ENCODE data around the gene NT5DC1. TPM values are rescaled to one million over a fixed set of nuclear protein-coding genes. Genes with fewer than 3 reads are reported as not detected.

The NT5DC1 gene
- total RNA-seq, 2 experiments from 2014 or later, result 20.5 to 58.8 TPM

GRCh38 chr6:116265041-116265829, 164.6 kb downstream of the NT5DC1 start:
- Histone ChIP-seq H3K4me1 (ENCODE audit: insufficient read depth, low read length, poor library complexity, severe bottlenecking) (no peaks in the 10 kb centered on the region), H4K20me1 (ENCODE audit: insufficient read depth, low read length) (no peaks in the 10 kb centered on the region), H3K4me2 (ENCODE audit: low read length) (no peak overlapping the region), H3K9me2 (ENCODE audit: insufficient read depth, low read length) (no peaks in the 10 kb centered on the region), H3K9me3 (ENCODE audit: low read length) (no peaks in the 10 kb centered on the region), H2AFZ (ENCODE audit: low read length) (no peak overlapping the region), H3K27ac (ENCODE audit: low read depth, low read length, poor library complexity, severe bottlenecking) (no peak overlapping the region), H3K4me3 (ENCODE audit: low read depth, low read length, poor library complexity, severe bottlenecking) (no peak overlapping the region), H3K36me3 (ENCODE audit: insufficient read depth, low read length) (no peaks in the 10 kb centered on the region), H3K79me2 (ENCODE audit: insufficient read depth, low read depth, low read length) (no peaks in the 10 kb centered on the region)
- intact Hi-C loops (cut with micrococcal nuclease; ENCODE audit: unreplicated experiment), result no loop called here
- no TSS peak for BruUV-seq (replicated peaks)
- no peak for TF ChIP-seq EZH2phosphoT487 (IDR thresholded peaks at IDR 0.05; ENCODE audit: borderline replicate concordance, low read depth, low read length)
- no peak for TF ChIP-seq CTCF (conservative IDR thresholded peaks at IDR 0.05; ENCODE audit: low read length)
- no peak for DNase-seq (ENCODE audit: low spot score)
- POLR2A ChIA-PET, result no interaction called here
- CTCF ChIA-PET (ENCODE audit: unreplicated experiment), result no interaction called here

GRCh38 chr6:116266803-116267202, 166.2 kb downstream of the NT5DC1 start:
- H3K36me3 ChIP-seq (ENCODE audit: insufficient read depth, low read length), result no peaks in the 10 kb centered on the region
- intact Hi-C loops (cut with micrococcal nuclease; ENCODE audit: unreplicated experiment), result no loop called here
- H4K20me1 ChIP-seq (ENCODE audit: insufficient read depth, low read length), result no peaks in the 10 kb centered on the region
- no peak overlapping the region for H3K27ac ChIP-seq (ENCODE audit: low read depth, low read length, poor library complexity, severe bottlenecking)
- CTCF ChIA-PET (ENCODE audit: unreplicated experiment), result no interaction called here
- TF ChIP-seq CTCF (conservative IDR thresholded peaks at IDR 0.05; ENCODE audit: low read length), result no peak
- TF ChIP-seq EZH2phosphoT487 (IDR thresholded peaks at IDR 0.05; ENCODE audit: borderline replicate concordance, low read depth, low read length), result no peak
- BruUV-seq (replicated peaks), result no TSS peak
- H3K4me3 ChIP-seq (ENCODE audit: low read depth, low read length, poor library complexity, severe bottlenecking), result no peak overlapping the region
- POLR2A ChIA-PET, result interaction anchor here (0.9 to 1.3 kb wide), 2 partner anchors 12 to 64 kb away, joined by 3 to 4 read pairs; partner anchors contain the start of gene TSPYL4
- H3K4me2 ChIP-seq (ENCODE audit: low read length), result no peak overlapping the region
- H3K4me1 ChIP-seq (ENCODE audit: insufficient read depth, low read length, poor library complexity, severe bottlenecking), result no peaks in the 10 kb centered on the region
- no peak overlapping the region for H2AFZ ChIP-seq (ENCODE audit: low read length)
- no peak for DNase-seq (ENCODE audit: low spot score)
- no peaks in the 10 kb centered on the region for H3K9me3 ChIP-seq (ENCODE audit: low read length)
- no peaks in the 10 kb centered on the region for H3K79me2 ChIP-seq (ENCODE audit: insufficient read depth, low read depth, low read length)
- no peaks in the 10 kb centered on the region for H3K9me2 ChIP-seq (ENCODE audit: insufficient read depth, low read length)
